Activated T-helper 1 cell treated with anti-CD3 and anti-CD28 coated beads, Interleukin-12 subunit alpha, Interleukin-12 subunit beta, Interleukin-2, Interleukin-4 antibody, amounts not matched to agents 30 ng/mL and 10 ng/mL and 1 ng/mL, durations not matched to agents 14 hours and 24 hours and 36 hours (primary cell): ENCODE measurements around the gene EWSR1. TPM values are rescaled to one million over a fixed set of nuclear protein-coding genes. Genes with fewer than 3 reads are reported as not detected.

Source experiments
- DNase-seq: peaks from one replicate; pipeline ENCODE4 v3.0.0; 2021; ENCODE audit warnings: low spot score
- H3K27ac Mint-ChIP-seq: one replicate; pipeline ENCODE4 v1.8.0; 2021; ENCODE audit warnings: mild to moderate bottlenecking, mixed read lengths
- H3K27me3 Mint-ChIP-seq: one replicate; pipeline ENCODE4 v1.8.0; 2022; ENCODE audit warnings: mild to moderate bottlenecking, moderate library complexity, mixed read lengths; ENCODE audit not compliant: insufficient read depth
- H3K36me3 Mint-ChIP-seq: one replicate; pipeline ENCODE4 v1.8.0; 2021; ENCODE audit warnings: low read depth, mixed read lengths
- H3K4me1 Mint-ChIP-seq: one replicate; pipeline ENCODE4 v1.8.0; 2021; ENCODE audit warnings: low read depth, mixed read lengths
- H3K4me3 Mint-ChIP-seq: one replicate; pipeline ENCODE4 v1.8.0; 2021; ENCODE audit warnings: mild to moderate bottlenecking, moderate library complexity, mixed read lengths
- H3K9me3 Mint-ChIP-seq: one replicate; pipeline ENCODE4 v1.8.0; 2021; ENCODE audit warnings: mixed read lengths
- intact Hi-C: fragments of 100-400 bp; cut with micrococcal nuclease; formaldehyde crosslinking; loops from one replicate; pipeline ENCODE4 v1.15.1; 2024
- total RNA-seq: library from RNA; stranded (reverse); gene quantifications from 2 replicates; pipeline ENCODE4 v1.2.3, GENCODE V29; 2022

EWSR1 gene
- total RNA-seq, 1 donor from 2014 or later: 454 TPM

DNA sequence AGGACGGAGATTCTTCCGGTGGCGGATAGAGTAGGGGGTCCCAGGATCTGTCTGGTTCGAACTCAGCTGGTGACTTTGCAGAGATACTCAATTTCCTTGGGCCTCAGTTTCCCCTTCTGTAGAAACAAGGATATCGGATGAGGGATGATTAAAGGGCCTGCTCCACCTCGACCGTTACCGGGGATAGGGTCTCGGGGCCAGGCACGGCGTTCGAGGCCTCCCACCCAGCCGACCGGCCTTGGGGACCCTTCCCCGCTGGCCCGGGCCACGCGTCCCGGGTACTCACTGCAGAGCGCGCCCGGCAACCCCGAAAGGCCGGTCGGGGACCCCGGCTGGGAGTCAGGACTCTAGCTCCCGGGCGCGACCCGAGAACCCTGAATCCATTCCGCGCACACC, 608 bp upstream of the EWSR1 start:
- peaks cover 45% of the 10 kb centered on the region for H3K4me1 Mint-ChIP-seq
- no peaks in the 10 kb centered on the region for H3K9me3 Mint-ChIP-seq
- H3K27ac Mint-ChIP-seq: peak overlapping the region; percentile 99
- no peaks in the 10 kb centered on the region for H3K27me3 Mint-ChIP-seq
- intact Hi-C loops: loop anchor here (2.0 to 10.0 kb wide), 2 partner anchors 361 to 383 kb away; partner anchors contain the start of gene ZNRF3
- H3K36me3 Mint-ChIP-seq: peaks cover 43% of the 10 kb centered on the region
- peak overlapping the region; percentile 96 for H3K4me3 Mint-ChIP-seq
- no peak for DNase-seq

DNA sequence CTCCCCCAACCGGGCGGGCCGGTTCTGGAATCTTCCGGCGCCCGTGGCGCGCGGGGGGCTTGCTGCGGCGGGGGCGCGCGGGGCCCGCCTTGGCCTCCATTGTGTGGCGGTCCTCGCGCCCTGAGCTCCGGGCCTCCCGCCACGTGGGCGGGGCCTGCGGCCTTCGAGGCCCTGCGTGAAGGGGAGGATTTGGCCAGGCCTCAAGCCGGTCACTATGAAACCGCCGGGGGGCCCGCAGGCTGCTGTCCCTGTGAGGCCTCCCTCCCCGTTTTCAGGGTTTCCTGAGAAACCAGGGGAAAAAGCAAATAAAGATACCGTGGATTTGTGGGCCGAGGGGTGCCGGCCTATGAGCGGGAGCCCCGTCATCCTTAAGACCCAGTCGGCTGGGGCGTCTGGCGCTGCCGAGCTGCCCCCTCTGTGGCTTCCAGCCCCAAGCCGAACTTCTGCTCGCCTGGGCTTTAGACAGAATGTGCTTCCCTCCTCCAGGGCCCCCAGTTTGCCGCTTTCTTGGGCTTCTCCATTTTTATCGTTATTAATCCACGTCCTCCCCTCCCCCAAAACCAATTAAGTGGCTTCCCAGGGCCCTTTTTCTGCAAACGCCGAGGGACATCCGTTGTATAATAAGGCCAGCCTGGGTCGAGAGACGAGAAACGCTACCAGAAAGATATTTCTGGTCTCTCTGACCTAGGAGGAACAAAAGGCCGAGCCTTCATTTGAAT, 602 bp downstream of the EWSR1 start:
- DNase-seq: peak; percentile 35
- Mint-ChIP-seq H3K4me3 (peak overlapping the region; percentile 96), H3K9me3 (no peaks in the 10 kb centered on the region), H3K36me3 (peaks cover 55% of the 10 kb centered on the region), H3K27me3 (no peaks in the 10 kb centered on the region), H3K4me1 (peaks cover 57% of the 10 kb centered on the region), H3K27ac (peak overlapping the region; percentile 99)
- intact Hi-C loops: loop anchor here (2.0 to 10.0 kb wide), 4 partner anchors 384 to 1350 kb away; partner anchors contain the start of genes CCDC117, PITPNB, UQCR10 and ZMAT5

DNA sequence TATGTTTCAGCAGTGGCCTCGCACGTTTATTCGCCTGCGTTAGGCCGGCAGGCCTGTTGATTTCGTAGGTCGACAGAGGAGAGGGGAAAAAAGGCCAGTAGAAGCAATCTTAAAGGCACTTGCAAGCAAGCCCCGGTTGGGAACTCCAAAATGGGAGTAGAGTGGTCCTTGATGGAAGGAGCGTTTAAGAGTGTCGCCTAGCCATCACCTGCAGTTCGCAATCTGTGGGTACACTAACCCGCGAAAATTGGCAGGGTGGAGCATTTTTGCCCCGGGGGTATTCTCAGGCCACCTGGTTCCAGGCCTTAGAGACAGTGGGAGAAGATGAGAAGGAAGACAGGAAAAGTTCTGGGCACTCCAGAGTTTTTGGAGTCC, 1.1 kb downstream of the EWSR1 start:
- no peak for DNase-seq
- Mint-ChIP-seq H3K27ac (peak overlapping the region; percentile 86), H3K9me3 (no peaks in the 10 kb centered on the region), H3K36me3 (peaks cover 59% of the 10 kb centered on the region), H3K4me1 (peaks cover 62% of the 10 kb centered on the region), H3K27me3 (no peaks in the 10 kb centered on the region), H3K4me3 (peak overlapping the region; percentile 96)
- intact Hi-C loops: loop anchor here (2.0 to 10.0 kb wide), 4 partner anchors 384 to 1350 kb away; partner anchors contain the start of genes CCDC117, PITPNB, UQCR10 and ZMAT5

- H3K9me3 Mint-ChIP-seq: no peaks in the 10 kb centered on the region
- peaks cover 64% of the 10 kb centered on the region for H3K36me3 Mint-ChIP-seq
- intact Hi-C loops: loop anchor here (2.0 to 10.0 kb wide), 5 partner anchors 37 to 1351 kb away; partner anchors contain the start of genes CCDC117, GAS2L1, PITPNB and UQCR10
- no peak for DNase-seq
- peaks cover 68% of the 10 kb centered on the region for H3K4me1 Mint-ChIP-seq
- H3K4me3 Mint-ChIP-seq: peak overlapping the region; percentile 96
- no peaks in the 10 kb centered on the region for H3K27me3 Mint-ChIP-seq
- peak overlapping the region; percentile 86 for H3K27ac Mint-ChIP-seq
Measured at GRCh38 chr22:29269731-29270474, 1.8 kb downstream of the EWSR1 start.

DNA sequence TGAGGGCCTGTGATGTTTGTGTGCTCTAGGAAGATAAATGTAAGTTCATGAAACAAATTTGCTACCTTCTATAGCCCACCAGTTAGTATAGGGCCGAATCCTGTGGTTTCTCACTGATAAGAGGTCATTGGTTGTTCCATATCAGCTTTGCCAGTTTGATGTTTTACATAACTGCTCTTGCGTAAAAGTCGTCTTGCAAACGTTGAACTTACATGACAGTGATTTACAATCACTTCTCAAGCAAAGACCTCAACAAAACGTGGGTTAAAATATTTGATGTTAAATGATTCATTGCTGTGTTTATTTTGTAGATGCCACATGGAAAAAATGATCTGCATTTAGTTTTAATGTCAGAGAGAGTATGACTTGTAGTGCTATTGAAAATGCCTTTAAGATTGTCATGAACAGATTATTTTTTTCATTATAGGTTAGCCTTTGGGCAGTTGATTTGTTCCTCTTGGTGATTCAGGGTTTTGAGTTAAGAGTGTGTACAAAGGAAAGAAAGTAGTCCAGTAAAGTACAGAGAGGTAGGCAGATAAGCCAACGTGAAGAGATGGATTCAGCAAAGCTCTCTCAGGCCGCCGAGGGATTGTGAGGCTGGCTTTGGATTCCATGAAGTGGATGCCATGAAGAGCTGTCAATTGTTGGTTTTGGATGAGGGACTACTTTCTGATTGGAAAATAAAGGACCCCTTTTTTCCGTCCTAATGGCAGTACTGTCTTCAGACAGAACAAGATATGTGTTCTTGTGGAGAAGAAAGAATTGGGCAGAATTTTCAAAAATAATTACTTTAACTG, 2.6 kb downstream of the EWSR1 start:
- Mint-ChIP-seq H3K36me3 (peaks cover 71% of the 10 kb centered on the region), H3K27me3 (no peaks in the 10 kb centered on the region), H3K27ac (peak overlapping the region; percentile 83), H3K4me3 (peak overlapping the region; percentile 96), H3K4me1 (peaks cover 75% of the 10 kb centered on the region), H3K9me3 (no peaks in the 10 kb centered on the region)
- intact Hi-C loops: loop anchor here (2.0 kb wide), 1 partner anchor 36 kb away; the partner anchor contains the start of gene GAS2L1
- DNase-seq: no peak

DNA sequence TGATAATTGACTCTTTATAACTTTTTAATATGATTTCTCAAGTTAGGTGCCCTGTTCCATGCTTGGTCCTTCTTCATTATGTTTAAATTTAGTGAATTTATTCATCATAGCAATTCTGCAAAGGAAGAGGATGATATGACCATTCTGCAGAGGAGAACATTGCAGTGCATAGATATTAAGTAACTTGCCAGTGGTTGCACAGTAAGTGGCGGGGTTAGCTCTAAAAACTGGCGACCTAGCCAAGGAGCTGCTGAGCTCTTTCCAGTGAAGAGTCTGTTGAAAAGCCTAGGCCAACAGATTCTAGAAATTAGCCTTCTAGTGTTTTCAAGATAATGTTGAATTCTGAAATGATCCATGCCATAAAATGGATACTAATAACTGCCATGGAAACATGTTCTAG, 4.6 kb downstream of the EWSR1 start:
- Mint-ChIP-seq H3K36me3 (peaks cover 78% of the 10 kb centered on the region), H3K4me1 (peaks cover 72% of the 10 kb centered on the region), H3K27me3 (no peaks in the 10 kb centered on the region), H3K4me3 (no peak overlapping the region), H3K9me3 (no peaks in the 10 kb centered on the region), H3K27ac (no peak overlapping the region)
- intact Hi-C loops: no loop called here
- no peak for DNase-seq

DNA sequence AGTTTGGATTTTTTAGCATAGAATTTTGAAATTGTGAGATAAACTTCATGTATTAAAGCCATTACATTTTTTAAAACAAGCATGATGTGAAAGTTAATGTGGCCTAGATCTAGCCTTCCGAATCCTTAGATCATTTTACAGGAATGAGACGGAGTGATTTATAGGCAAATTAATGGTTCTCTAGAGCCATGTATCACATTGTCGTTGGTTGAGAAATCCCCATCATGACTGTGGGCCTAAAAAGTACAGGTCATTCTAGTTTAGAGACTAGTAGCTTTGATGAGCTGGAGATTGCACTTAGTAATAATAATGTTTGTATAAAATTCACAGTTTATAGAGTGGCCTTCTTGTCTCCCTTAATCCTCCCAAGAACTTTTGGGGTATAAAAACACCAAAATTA, 7.1 kb downstream of the EWSR1 start:
- Mint-ChIP-seq H3K36me3 (peaks cover 75% of the 10 kb centered on the region), H3K4me1 (peaks cover 59% of the 10 kb centered on the region), H3K4me3 (no peak overlapping the region), H3K9me3 (no peaks in the 10 kb centered on the region), H3K27ac (no peak overlapping the region), H3K27me3 (no peaks in the 10 kb centered on the region)
- DNase-seq: no peak
- intact Hi-C loops: no loop called here

- intact Hi-C loops: loop anchor here (2.0 kb wide), 1 partner anchor 15 kb away; no protein-coding TSS in a partner anchor
- H3K27me3 Mint-ChIP-seq: no peaks in the 10 kb centered on the region
- no peaks in the 10 kb centered on the region for H3K9me3 Mint-ChIP-seq
- H3K36me3 Mint-ChIP-seq: peaks cover 71% of the 10 kb centered on the region
- peaks cover 51% of the 10 kb centered on the region for H3K4me1 Mint-ChIP-seq
- H3K27ac Mint-ChIP-seq: no peak overlapping the region
- no peak for DNase-seq
- H3K4me3 Mint-ChIP-seq: no peak overlapping the region
Measured at GRCh38 chr22:29275819-29276565, 7.9 kb downstream of the EWSR1 start.

DNA sequence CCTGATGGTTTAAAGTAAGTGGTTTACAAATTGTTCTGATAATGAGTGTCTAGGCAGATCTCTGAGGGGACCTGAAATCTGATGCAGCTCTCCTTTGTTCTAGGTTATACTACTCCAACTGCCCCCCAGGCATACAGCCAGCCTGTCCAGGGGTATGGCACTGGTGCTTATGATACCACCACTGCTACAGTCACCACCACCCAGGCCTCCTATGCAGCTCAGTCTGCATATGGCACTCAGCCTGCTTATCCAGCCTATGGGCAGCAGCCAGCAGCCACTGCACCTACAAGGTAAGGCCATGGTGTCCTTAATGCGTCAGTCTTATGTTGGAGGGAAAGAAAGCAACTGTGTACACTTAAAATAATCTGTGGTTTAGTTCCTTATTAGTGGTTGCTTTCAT, 9.9 kb downstream of the EWSR1 start:
- intact Hi-C loops: loop anchor here (2.0 kb wide), 1 partner anchor 13 kb away; no protein-coding TSS in a partner anchor
- Mint-ChIP-seq H3K36me3 (peaks cover 69% of the 10 kb centered on the region), H3K4me3 (no peak overlapping the region), H3K9me3 (no peaks in the 10 kb centered on the region), H3K4me1 (peaks cover 38% of the 10 kb centered on the region), H3K27me3 (no peaks in the 10 kb centered on the region), H3K27ac (no peak overlapping the region)
- no peak for DNase-seq

- H3K27ac Mint-ChIP-seq: no peak overlapping the region
- no peak for DNase-seq
- intact Hi-C loops: no loop called here
- H3K27me3 Mint-ChIP-seq: no peaks in the 10 kb centered on the region
- peaks cover 59% of the 10 kb centered on the region for H3K36me3 Mint-ChIP-seq
- no peak overlapping the region for H3K4me3 Mint-ChIP-seq
- peaks cover 6% of the 10 kb centered on the region for H3K4me1 Mint-ChIP-seq
- H3K9me3 Mint-ChIP-seq: no peaks in the 10 kb centered on the region
Measured at GRCh38 chr22:29284196-29284595, 16.1 kb downstream of the EWSR1 start.

- H3K27ac Mint-ChIP-seq: no peak overlapping the region
- no peaks in the 10 kb centered on the region for H3K9me3 Mint-ChIP-seq
- H3K4me1 Mint-ChIP-seq: peaks cover 6% of the 10 kb centered on the region
- no peak overlapping the region for H3K4me3 Mint-ChIP-seq
- H3K36me3 Mint-ChIP-seq: peaks cover 66% of the 10 kb centered on the region
- H3K27me3 Mint-ChIP-seq: no peaks in the 10 kb centered on the region
- intact Hi-C loops: no loop called here
- DNase-seq: no peak
Measured at GRCh38 chr22:29288837-29289236, 20.8 kb downstream of the EWSR1 start.

DNA sequence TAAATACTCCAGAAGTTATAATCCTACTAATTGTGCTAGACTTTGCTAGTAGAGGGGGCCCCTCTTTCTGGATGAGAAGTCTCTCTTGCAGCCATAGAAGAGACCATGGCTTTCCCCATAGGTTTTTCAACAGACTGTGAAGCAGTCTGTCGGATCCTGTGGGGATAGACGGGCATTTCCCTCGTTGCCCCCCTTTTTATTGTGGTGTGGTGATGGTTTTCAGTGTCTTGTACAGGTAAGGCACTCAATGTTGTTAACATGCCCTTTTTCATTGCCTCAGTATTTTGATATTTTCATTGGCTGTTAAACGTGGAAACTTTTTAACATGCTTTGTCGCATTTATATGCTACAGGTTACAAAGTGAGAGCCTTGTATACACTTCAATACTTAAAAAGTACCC, 22.0 kb downstream of the EWSR1 start:
- Mint-ChIP-seq H3K36me3 (peaks cover 70% of the 10 kb centered on the region), H3K27me3 (no peaks in the 10 kb centered on the region), H3K9me3 (no peaks in the 10 kb centered on the region), H3K4me3 (no peak overlapping the region), H3K4me1 (peaks cover 6% of the 10 kb centered on the region), H3K27ac (no peak overlapping the region)
- no peak for DNase-seq
- intact Hi-C loops: loop anchor here (2.0 kb wide), 1 partner anchor 13 kb away; no protein-coding TSS in a partner anchor
